Hindlimb muscle (tissue), 1 donor: Measurements from ENCODE around the gene ANG. TPM values are rescaled to one million over a fixed set of nuclear protein-coding genes. Genes with fewer than 3 reads are reported as not detected.
A peak's percentile ranks its signal among the peaks of the same experiment; 100 is the strongest.

ENCODE experiments used
- DNase-seq: peaks from one replicate; pipeline ENCODE4 v3.0.0-alpha.2; 2013
- polyA plus RNA-seq: library from polyadenylated mRNA; unstranded; fragments of 120-200 nt; gene quantifications from one replicate; pipeline ENCODE4 v1.2.1, GENCODE V29; 2013; ENCODE audit not compliant: insufficient read length

Gene ANG
- polyA plus RNA-seq, 1 donor = 2.5 TPM

GRCh38 chr14:20676072-20676471 is 12.5 kb upstream of the ANG start:
- no peak for DNase-seq

GRCh38 chr14:20679907-20680306 is 8.7 kb upstream of the ANG start:
- DNase-seq = no peak

GRCh38 chr14:20680363-20680762 is 8.2 kb upstream of the ANG start:
- no peak for DNase-seq

- DNase-seq = no peak
Observed at GRCh38 chr14:20680843-20681347, 7.7 kb upstream of the ANG start.

GRCh38 chr14:20681348-20682126 is 7.0 kb upstream of the ANG start:
- peak; percentile 88 for DNase-seq

- DNase-seq = no peak
Observed at GRCh38 chr14:20682127-20682434, 6.5 kb upstream of the ANG start.

GRCh38 chr14:20682435-20683124 is 6.0 kb upstream of the ANG start:
- peak; percentile 97 for DNase-seq

- peak; percentile 91 for DNase-seq
Observed at GRCh38 chr14:20683125-20683890, 5.3 kb upstream of the ANG start.

GRCh38 chr14:20683891-20684661 is 4.5 kb upstream of the ANG start, which contains the start of gene RNASE4:
Gene RNASE4, plus strand, starts transcription at chr14:20684560. Its CDS starts 14,812 bp downstream, at chr14:20699372.
- peak; percentile 87 for DNase-seq

GRCh38 chr14:20684662-20685456 is 3.7 kb upstream of the ANG start:
- DNase-seq = peak; percentile 60

- DNase-seq = no peak
Observed at GRCh38 chr14:20686386-20687143, 2.0 kb upstream of the ANG start.

- no peak for DNase-seq
Observed at GRCh38 chr14:20687362-20688166, 1.0 kb upstream of the ANG start.

- peak; percentile 74 for DNase-seq
Observed at GRCh38 chr14:20690848-20691640, 2.5 kb downstream of the ANG start.

GRCh38 chr14:20692116-20692751 is 3.7 kb downstream of the ANG start:
- no peak for DNase-seq

GRCh38 chr14:20696764-20697163 is 8.2 kb downstream of the ANG start:
- DNase-seq = no peak

- peak; percentile 60 for DNase-seq
Observed at GRCh38 chr14:20697273-20698017, 8.9 kb downstream of the ANG start.

- DNase-seq = no peak
Observed at GRCh38 chr14:20698018-20698329, 9.4 kb downstream of the ANG start.

- DNase-seq = no peak
Observed at GRCh38 chr14:20698934-20699333, 10.4 kb downstream of the ANG start.
